Endometrial microvascular endothelial cells (primary cell): ENCODE results near the gene NT5C1A. TPM values are rescaled to one million over a fixed set of nuclear protein-coding genes. Genes with fewer than 3 reads are reported as not detected.

ENCODE experiments used
- in situ Hi-C: cut with HindIII; loops from 2 replicates; pipeline ENCODE4 v1.10.0; 2017; ENCODE audit warnings: low sequenced_read_pairs, low pct_unique_long_range_greater_than_20kb; ENCODE audit errors: inconsistent ontology term
- total RNA-seq: library from RNA; depleted of rRNA; stranded (reverse); fragments of >200 nt; gene quantifications from one replicate; pipeline ENCODE4 v1.2.3, GENCODE V29; 2015; ENCODE audit errors: inconsistent ontology term

The NT5C1A gene
- total RNA-seq, 1 donor from 2014 or later: not detected

DNA sequence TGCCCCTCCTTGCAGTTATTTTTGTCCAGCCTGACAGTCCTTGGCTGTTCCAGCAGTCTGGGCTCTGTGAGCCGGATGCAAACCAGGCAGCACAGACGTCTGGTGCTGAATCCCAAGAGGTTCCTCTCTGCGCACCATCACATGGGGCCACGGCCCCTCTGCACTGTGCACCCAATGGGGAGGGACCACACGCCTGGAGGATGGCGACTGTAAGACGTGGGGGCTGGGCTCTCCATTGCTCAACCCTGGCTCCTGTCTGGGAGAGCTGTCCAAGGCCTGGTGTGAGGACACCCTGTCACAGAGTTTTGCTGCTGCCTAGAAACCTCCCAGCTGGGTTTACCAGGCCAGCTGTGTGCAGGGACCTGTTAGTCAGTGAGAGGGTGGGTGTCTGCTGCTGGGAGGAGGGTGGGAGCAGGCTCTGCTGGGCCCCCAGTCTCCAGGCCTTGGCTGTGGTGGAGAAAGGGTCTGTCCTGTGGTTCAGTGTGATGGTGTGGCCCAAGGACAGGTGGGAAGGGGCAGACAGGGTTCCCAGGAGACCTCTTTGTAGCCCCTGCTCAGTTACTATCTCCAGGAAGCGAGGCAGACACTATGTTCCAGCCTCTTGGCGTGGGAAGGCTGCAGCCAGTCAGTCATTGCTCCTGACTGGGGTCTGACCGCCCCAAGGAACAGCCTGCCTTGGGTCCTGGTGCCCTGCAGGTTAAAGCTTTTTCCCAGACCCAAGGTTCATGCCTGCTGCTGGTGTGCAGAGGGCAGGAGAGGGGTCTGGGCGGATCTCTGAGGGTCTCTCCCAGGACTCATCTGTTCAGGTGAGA, 46.2 kb downstream of the NT5C1A start:
- in situ Hi-C loops: loop anchor here (25.0 kb wide), 1 partner anchor 112 kb away; the partner anchor contains the start of gene PPIE

DNA sequence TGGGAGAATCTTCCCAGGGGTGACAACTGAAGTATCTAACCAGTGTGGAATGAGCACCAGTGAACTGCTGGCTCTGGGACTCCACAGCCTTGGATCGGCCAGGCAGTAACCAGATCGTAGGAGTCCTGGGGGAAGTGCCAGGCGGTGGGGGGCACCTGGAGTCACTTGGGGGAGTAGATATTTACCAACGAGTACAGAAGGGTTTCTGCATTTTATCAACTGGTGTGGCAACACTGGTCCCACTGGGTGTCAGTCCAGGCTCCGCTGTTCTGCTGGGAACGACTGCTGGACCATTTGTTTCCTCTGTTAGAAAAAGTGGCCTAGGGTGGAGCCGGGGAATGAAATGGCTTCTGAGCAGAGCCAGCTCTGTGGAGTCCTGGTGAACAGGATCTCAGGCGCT, 46.9 kb downstream of the NT5C1A start:
- in situ Hi-C loops: loop anchor here (25.0 kb wide), 1 partner anchor 112 kb away; the partner anchor contains the start of gene PPIE

DNA sequence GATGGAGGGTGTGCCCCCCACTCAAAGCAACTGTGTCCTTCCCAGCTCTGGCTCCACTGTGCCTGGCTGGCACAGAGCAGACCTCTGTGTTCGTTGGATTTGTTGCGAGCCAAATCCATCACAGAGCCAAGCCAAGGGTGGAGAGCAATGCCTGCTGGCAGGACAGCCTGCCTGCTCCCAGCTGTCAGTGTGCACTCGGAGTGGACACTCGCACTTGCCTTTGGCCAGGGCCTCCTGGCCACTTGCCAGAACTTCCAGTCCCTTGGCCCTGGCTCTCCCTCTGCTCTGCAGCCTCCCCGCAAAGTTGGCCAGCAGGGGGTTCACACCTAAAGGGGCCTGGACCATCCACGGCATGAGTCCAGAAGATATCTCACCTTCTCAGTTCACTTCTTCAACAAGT, 48.9 kb downstream of the NT5C1A start:
- in situ Hi-C loops: no loop called here

DNA sequence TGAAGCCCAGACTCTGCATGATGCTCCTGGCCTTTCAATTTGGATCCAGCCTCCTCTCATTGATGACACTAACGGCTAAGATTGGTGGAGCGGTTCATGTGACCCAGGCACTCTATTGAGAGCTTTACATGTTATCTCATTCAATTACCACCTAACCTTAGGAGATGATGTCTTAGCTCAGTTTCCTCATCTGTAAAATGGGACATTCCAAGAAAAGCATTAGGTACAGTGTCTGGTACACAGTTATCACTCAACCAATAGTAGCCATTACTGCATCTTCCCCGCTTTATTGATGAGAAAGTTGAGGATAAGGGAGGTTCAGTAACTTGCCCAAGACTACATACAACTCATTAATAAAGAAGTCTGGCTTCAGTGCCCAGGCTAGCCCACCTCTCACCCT, 49.5 kb downstream of the NT5C1A start:
- in situ Hi-C loops: no loop called here

DNA sequence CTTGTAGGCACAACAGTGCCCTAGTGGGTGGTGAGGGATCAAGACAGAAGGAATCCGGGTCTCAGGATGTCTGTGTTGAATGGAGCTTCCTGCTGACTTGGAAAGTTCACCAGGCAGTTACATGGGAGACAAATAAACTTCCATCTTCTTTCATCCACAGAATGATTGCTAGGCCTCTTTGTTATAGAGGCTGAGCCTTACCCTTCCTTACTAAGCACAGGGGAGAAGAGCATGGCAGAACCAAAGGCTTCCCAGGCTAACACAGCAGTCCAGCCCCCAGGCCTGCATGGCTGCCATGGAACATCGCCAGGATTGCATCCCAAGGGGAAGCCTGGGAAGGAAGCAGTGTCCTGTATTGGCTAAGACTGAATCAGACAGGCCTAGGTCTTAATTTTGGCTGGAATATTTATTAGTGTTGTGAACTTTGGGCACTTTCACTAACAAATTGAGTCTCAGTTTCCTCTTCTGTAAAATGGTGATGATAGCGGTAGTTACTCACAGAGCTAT, 51.2 kb downstream of the NT5C1A start:
- in situ Hi-C loops: no loop called here

DNA sequence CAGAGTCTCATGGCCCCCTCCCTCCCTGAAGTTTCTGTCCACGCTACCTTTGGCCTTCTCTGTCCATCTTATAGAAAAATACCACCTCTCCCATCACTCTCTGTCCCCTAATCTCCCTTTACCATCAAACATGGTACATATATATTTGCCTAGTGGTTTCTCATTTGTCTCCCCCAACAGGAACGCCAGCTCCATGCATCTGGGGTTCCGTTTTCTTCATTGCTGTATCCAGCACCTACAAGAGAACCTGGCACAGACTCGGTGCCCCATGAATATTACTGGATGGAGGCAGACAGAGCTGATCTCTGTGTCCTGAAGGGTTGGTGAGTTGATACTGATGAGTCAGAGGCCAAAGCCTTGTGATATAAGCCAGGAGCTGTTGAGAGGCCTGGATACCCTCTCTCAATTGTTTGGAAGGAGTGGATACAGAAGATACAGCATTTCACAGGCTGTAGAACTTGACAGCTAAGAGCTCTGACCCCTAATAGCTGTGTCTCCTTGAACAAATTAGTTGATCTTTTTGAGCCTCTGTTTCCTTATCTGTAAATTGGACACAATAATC, 54.3 kb downstream of the NT5C1A start:
- in situ Hi-C loops: no loop called here

DNA sequence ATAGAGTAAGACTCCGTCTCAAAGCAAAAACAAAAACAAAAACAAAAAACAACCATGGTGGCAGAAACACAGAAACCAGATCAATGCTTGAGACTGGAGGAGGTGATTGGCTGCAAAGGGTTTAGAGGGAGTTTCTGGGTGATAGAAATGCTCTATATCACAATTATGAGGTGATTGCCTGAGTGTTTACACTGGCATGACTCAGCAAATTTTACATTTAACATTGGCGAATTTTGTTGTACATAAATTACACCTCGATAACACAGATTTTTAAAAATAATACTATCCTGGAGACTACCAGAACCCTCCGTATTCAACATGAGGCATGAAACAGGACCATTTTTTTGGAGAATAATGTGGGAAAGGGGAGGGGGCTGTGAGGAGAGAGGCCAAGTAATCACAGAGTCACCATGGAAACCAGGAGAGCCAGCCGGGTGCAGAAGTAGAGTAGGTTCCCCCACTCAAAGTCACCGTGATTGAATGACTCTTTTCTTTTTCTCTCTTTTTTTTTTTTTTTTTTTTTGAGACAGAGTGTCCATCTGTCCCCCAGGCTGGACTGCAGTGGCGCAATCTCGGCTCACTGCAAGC, 56.7 kb downstream of the NT5C1A start:
- in situ Hi-C loops: no loop called here

DNA sequence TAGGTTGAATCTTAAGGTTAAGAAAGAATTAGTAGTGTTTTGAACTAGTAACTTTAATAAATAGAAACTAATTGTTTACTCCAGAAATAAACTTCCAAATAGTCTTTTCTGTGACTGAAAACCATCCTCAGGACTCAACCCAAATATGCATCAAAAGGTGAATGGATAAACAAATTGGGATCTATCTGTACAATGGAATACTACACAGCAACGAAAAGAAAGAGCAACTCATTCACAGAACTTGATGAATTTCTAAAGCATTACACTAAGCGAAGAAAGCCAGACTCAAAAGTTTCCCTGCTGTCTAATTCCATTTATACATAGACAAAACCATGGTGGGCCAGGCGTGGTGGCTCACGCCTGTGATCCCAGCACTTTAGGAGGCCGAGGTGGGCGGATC, 57.4 kb downstream of the NT5C1A start:
- in situ Hi-C loops: no loop called here

DNA sequence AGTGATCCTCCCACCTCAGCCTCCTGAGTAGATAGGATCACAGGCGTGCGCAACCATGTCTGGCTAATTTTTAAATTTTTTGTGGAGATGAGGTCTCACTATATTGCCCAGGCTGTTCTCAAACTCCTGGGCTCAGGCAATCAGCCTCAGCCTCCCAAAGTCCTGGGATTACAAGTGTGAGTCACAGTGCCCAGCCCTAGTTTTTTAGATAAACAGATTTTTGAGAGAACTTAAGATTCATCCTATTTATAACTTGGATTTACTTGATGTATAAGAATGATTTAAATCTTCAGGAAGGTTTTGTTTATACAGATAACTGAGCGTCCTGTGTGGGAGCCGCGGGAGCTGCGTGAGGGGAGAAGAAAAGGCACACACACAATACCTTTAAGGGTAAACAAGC, 58.7 kb downstream of the NT5C1A start:
- in situ Hi-C loops: no loop called here

DNA sequence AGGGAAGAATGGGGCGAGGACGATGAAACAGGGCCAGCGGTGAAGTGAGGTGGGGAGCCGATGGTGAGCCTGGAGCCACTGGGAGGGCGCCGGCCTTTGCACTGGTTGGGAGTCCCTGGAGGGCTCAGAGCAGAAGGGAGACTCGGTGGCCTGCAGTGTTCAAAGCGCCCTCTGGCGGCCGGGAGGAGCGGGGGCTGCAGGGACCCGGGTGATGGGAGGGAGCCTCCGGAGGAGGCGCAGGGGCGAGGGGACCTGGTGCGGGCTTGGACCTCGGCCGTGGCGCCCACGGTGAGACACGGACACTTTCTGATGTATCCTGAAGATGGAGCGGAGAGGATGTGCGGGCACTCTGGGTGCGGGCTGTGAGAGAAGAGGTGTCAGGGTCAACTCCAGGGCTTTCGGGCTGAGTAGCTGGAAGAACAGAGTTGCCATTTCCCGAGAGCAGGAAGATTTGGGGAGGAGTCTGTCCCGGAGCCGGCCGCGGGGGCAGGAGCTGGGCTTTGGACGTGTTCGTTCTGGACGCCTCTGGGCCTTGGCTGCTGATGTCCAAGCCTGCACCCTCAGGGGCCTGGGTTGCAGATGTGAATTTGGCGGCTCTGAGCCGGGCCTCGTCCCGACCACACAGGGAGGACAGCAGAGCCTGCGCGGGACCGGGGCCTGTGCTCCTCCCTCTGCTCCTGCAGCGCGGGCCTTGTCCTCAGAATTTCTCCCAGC, 62.1 kb downstream of the NT5C1A start:
- in situ Hi-C loops: no loop called here

Other genes with a start within 250 kb of the NT5C1A start
- gene BMP8A, start 180.5 kb downstream of the NT5C1A start, total RNA-seq: not detected
- gene PABPC4, start 95.3 kb downstream of the NT5C1A start, total RNA-seq: 234 TPM
- 0.09 TPM for gene HEYL, start 32.5 kb downstream of the NT5C1A start, total RNA-seq
- not detected for gene HPCAL4, start 19.3 kb upstream of the NT5C1A start, total RNA-seq
- gene PPIE, start 66.8 kb upstream of the NT5C1A start, total RNA-seq: 35.0 TPM
- 5.7 TPM for gene OXCT2, start 99.2 kb upstream of the NT5C1A start, total RNA-seq
- not detected for gene BMP8B, start 116.8 kb upstream of the NT5C1A start, total RNA-seq
- gene TRIT1, start 211.4 kb upstream of the NT5C1A start, total RNA-seq: 7.2 TPM
- gene MYCL, start 229.8 kb upstream of the NT5C1A start, total RNA-seq: not detected